ENCODE results near the gene UBR3.

The UBR3 gene

DNA sequence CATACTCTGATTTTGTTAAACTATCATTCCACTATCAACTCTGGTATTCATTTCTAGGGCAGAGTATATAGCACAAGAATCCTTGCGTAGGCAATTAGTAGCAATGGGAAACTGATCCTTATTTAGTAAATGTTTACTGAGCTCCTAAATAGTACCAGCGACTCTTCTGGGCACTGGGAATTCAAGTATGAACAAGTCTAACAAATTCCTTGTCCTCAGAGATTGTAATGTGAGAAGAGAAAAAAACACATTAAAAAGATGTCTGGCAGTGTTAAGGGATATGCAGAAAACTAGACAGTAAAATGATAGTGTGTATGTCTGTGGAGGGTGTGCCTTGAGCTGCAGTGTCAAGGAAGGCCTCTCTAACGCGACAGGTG, 3.3 kb upstream of the UBR3 start:
- H3K4me3 ChIP-seq (ENCODE audit: low read depth, low read length): peak overlapping the region; percentile 98
- TF ChIP-seq, protein P1, sequence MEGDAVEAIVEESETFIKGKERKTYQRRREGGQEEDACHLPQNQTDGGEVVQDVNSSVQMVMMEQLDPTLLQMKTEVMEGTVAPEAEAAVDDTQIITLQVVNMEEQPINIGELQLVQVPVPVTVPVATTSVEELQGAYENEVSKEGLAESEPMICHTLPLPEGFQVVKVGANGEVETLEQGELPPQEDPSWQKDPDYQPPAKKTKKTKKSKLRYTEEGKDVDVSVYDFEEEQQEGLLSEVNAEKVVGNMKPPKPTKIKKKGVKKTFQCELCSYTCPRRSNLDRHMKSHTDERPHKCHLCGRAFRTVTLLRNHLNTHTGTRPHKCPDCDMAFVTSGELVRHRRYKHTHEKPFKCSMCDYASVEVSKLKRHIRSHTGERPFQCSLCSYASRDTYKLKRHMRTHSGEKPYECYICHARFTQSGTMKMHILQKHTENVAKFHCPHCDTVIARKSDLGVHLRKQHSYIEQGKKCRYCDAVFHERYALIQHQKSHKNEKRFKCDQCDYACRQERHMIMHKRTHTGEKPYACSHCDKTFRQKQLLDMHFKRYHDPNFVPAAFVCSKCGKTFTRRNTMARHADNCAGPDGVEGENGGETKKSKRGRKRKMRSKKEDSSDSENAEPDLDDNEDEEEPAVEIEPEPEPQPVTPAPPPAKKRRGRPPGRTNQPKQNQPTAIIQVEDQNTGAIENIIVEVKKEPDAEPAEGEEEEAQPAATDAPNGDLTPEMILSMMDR (IDR thresholded peaks at IDR 0.05; ENCODE audit: insufficient read depth, low read depth, low read length, missing control alignments): no peak
- no peak for DNase-seq (ENCODE audit: low read depth)

DNA sequence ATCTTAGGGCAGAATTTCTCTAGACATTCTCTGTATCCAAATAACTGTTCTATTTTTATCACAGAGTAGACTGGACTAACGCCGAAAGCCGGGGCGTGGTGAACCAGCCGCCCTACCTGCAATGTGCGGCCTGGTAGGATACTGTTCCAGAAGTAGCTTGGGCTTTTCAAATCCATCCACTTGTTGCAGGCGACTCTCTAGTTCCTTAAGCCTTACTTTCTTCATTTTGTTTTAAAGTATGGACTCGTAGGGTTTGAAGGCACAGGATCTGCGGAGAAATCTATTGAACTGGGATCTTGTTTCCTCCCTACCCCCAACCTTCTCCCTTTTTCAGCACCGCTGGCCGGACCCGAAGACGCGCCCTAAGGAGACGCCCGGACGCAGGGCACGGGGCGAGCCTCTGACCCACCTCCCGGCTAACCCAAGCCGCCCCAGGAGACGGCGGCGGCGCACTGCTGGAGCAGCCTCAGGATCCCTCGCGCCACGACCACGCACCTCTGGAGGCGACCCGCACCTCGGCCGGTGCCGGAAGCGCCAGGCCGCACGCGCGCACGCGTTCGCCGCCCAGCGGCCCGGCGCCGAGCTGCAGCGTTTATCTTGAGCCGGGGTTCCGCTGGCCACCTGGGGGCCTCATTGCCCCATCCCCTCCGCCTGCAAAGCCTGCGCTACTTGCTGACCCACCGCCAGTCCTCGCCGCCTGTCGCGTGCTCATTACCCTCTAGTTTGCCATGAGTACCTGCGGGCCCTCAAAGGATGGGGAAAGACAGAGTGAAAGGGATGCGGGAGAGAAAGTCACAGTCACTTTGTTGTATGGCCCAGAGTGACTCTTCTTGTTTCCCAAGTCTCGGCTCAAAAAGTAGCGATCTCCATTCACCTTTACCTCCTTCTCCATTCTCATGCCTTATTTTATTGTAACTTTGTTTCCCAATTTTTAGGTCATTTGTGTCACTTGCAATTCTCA, 2.6 kb upstream of the UBR3 start, which contains the start of gene METTL5:
Gene METTL5, minus strand, starts transcription at position 533 of the 961 bp plus-strand sequence. Its CDS starts 308 bp downstream, at position 225.
- peak; percentile 88 for DNase-seq (ENCODE audit: low read depth)
- TF ChIP-seq, protein P1 (IDR thresholded peaks at IDR 0.05; ENCODE audit: insufficient read depth, low read depth, low read length, missing control alignments): peak; percentile 96

DNA sequence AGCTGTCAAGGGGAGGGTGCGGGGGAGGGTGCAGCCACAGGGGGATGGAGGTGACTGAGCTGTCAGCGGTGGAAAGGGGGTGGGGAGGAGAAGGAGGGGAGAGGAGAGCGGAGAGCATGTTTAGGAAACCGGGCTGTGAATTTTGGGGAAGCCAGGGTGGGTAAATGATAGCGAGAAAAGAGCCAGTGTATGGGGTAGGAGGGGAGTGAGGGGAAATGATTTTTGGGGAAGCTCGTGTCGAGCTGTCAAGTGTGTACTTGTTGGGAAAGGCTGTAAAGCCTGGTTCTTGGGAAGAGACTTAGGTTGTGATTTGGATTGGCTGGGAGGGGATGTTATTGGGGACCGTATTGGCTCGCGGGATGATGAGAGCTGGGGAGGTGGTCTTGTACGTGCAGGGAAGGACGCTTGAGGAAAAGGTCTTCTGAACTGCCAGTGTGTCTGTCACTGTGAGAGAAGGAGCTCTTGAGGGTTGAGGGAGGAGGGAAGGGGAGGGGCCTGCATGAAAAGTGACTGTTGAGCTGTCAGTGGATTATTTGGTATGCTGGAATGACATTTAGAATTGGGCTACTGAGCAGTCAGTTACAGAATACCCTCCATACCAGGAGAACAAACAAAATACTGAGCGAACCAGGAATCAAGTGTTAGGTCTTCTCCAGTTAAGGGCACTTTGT, 1.0 kb downstream of the UBR3 start:
- DNase-seq (ENCODE audit: low read depth): peak; percentile 60
- peak overlapping the region; percentile 61 for H3K4me3 ChIP-seq (ENCODE audit: low read depth, low read length)
- TF ChIP-seq, protein P1 (IDR thresholded peaks at IDR 0.05; ENCODE audit: insufficient read depth, low read depth, low read length, missing control alignments): no peak

More for the DNA sequence above, 2.6 kb upstream of the UBR3 start, which contains the start of gene METTL5:
- peak within 1 kb of the TSS; percentile 98 for H3K4me3 ChIP-seq (ENCODE audit: low read depth, low read length)

DNA sequence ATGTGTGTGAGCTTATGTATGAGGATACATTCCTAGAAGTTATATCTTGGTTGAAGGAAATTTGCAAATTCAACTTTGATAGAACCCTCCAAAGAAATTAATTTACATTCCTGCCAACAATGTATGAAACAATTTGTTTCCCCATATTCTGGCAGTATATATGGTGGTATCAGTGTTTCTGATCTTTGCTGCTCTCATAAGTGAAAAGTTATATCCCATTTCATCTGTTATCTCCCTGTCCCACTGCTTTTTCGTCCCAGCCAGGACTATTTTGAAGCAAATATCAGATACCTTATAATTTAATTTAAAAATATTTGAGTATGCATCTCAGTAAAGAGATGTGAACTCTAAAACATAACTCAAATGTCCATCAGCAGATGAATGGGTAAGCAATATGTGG, 7.1 kb downstream of the UBR3 start:
- DNase-seq (ENCODE audit: low read depth): no peak
- no peak overlapping the region for H3K4me3 ChIP-seq (ENCODE audit: low read depth, low read length)
- TF ChIP-seq, protein P1 (IDR thresholded peaks at IDR 0.05; ENCODE audit: insufficient read depth, low read depth, low read length, missing control alignments): no peak

DNA sequence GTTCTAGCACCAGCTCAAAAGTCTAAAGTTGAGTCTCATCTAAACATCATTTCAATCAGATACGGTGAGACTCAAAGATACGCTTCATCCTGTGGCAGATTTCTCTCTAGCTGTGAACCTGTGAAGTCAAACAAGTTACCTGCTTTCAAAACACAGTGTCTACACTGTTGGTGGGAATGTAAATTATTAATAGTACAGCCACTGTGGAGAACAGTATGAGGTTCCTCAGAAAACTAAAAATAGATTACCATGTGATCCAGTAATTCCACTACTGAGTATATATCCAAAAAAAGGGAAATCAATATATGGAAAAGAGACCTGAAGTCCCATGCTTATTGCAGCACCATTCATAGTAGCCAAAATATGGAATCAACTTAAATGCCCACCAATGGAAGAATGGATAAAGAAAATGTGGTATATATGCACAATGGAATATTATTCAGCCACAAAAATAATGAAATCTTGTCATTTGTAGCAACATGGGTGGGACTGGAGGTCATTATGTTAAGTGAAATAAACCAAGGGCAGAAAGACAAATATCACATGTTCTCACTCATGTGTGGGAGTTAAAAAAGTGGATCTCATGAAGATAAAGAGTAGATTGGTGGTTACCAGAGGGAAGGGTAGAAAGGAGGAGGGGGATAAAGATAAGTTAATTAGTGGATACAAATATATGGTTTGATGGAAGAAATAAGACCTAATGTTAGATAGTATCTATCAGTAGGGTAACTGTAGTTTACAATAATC, 11.7 kb downstream of the UBR3 start:
- TF ChIP-seq, protein P1 (IDR thresholded peaks at IDR 0.05; ENCODE audit: insufficient read depth, low read depth, low read length, missing control alignments): no peak
- DNase-seq (ENCODE audit: low read depth): no peak
- no peak overlapping the region for H3K4me3 ChIP-seq (ENCODE audit: low read depth, low read length)

DNA sequence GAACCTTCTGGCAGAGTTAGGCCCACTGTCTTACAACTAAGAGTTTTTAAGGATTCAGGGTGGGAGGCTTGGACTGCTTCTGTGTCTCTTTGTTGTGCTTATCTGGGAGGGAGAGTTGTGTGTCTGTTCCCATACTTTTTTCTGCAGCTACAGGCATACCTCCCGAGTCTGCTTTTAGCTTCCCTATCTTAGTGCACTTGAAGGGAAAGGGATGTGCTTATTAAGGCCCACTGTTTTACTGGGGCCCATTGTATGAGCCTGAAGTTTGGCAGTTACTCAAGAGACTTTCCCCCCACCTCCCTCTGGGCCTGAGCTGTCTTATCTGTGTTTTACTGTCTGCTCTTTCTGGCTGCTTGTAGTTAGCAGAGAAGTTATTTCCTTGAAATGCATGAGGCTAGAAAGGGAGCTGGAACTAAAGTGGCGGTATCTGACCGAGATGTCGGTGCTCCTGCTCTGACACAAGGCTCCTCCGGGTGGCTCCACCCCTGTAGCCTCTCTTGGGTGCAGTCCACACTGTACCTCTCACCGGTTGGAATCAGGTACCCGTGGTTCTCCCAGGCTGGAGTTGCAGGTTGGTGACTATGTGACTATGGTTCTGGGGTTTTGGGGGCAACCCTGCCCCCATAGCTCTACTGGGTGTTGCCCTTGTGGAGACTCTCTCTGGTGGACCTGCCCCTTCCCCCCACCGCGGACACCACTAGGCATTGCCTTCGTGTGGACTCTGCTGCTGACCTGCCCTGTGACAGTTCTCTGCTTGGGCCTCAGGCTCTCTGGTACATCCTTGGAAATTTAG, 12.9 kb downstream of the UBR3 start:
- DNase-seq (ENCODE audit: low read depth): no peak
- no peak overlapping the region for H3K4me3 ChIP-seq (ENCODE audit: low read depth, low read length)
- TF ChIP-seq, protein P1 (IDR thresholded peaks at IDR 0.05; ENCODE audit: insufficient read depth, low read depth, low read length, missing control alignments): no peak
